Activated T-cell treated with anti-CD3 and anti-CD28 coated beads for 1 hour (primary cell): ENCODE measurements around the gene RGL3.
"Not testable (repeated sequence)": the region's sequence is repeated elsewhere in the genome, so short reads cannot be mapped to it uniquely, and the experiment has no call there.

ENCODE experiments used
- DNase-seq: peaks from one replicate; pipeline ENCODE4 v3.0.0-alpha.2; 2020; ENCODE audit warnings: low read depth

Gene RGL3

DNA sequence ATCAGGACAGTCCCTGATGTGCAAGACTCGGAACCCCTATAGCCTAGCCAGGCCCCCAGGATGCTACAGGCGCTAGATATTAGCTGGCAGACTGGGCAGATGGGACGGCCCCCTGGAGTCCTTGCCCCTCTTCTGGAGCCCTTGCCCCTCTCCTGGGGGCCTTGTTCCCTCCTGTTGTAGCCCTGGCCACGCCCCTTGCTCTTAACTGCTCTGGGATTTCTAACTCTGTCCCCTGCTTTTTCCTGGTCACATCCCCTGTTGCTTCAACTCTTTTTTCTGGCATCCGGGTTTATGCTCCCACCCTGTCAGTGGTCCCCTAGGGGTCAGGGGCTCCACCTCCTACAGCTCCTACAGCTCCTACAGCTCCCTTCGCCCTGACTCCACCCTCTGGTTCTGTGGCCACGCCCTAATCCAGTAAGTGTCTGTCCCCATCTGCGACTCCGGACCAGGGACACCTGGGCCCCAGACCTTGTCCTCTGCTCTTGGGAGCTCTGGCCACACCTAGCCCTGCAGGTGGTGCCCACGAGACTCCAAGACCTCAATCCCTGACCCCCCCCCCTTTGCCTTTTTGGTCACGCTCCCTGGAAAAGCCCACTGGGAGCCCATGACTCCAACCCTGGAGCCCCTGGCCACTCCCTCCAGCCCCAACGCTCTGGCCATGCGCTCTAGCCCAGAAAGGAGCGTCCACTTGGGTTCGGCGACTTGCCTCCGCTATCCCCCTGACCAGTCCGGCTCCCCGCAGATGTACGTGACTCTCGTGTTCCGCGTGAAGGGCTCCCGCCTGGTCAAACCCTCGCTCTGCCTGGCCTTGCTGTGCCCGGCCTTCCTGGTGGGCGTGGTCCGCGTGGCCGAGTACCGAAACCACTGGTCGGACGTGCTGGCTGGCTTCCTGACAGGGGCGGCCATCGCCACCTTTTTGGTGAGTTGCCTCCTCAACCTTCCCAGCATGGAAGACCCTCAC, 57.1 kb downstream of the RGL3 start:
- no peak for DNase-seq

- DNase-seq = no peak
Observed at GRCh38 chr19:11361037-11361770, 57.9 kb downstream of the RGL3 start.

DNA sequence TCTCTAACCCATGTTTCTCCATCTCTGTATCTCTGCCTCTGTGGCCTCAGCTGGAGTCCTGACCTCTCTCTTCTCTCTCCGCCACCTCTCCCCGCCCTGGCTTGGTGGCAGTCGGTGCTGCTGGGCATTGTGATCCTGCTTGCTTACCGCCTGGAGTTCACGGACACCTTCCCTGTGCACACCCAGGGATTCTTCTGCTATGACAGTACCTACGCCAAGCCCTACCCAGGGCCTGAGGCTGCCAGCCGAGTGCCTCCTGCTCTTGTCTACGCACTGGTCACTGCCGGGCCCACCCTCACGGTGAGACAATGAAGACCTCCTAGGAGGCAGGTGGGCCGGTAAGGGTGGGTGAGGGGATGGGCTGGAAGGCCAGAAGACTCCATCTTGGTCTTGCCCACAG, 59.7 kb downstream of the RGL3 start:
- DNase-seq = no peak

- DNase-seq = no peak
Observed at GRCh38 chr19:11356676-11357550, 62.2 kb downstream of the RGL3 start.

DNA sequence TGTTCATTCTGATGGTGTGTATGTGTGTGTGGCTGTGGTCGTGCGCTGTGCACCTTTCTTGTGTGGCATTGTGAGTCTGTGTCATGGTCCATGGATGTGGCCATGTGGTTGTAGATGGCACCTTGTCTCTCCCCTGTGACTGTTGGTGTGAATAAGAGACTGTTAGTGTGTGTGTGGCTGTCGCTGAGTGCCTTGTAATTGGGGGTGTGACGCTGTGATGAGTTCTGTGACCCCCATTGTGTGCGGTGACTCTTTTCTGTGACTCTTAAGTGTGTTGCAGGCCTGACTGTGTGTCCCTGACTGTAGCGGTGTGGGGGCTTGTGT, 63.1 kb downstream of the RGL3 start:
- no peak for DNase-seq

- peak; percentile 71 for DNase-seq
Observed at GRCh38 chr19:11355160-11356073, 63.7 kb downstream of the RGL3 start, which contains the start of gene PLPPR2. TSS of gene PLPPR2 (plus strand) at chr19:11355432. CDS start at chr19:11357674, 2,242 bp downstream.

- DNase-seq = not testable (repeated sequence)
Observed at GRCh38 chr19:11354102-11354501, 65.0 kb downstream of the RGL3 start.

- DNase-seq = no peak
Observed at GRCh38 chr19:11349171-11349570, 69.9 kb downstream of the RGL3 start.

GRCh38 chr19:11347546-11348039, 71.5 kb downstream of the RGL3 start:
- DNase-seq = no peak

- peak; percentile 95 for DNase-seq
Observed at GRCh38 chr19:11346104-11346940, 72.8 kb downstream of the RGL3 start, which contains the start of the genes CCDC159 and TMEM205. TSS of gene CCDC159 (plus strand) at chr19:11346519. CDS start at chr19:11346607, 88 bp downstream. TSS of gene TMEM205 (minus strand) at chr19:11346268. CDS start at chr19:11345619, 649 bp downstream.

- no peak for DNase-seq
Observed at GRCh38 chr19:11345122-11345803, 73.9 kb downstream of the RGL3 start.
